A549 (cell line): ENCODE measurements around the gene PNPLA7.

Experiments used
- EP300 ChIP-seq, 2 experiments: fragments of >200 bp; sonication (Bioruptor Twin); formaldehyde crosslinking; IDR thresholded peaks; 2 replicates in 1 of 2; 3 replicates in 1 of 2; pipeline ENCODE4 v1.6.1; 2016 to 2017
- HDAC2 ChIP-seq: fragments of 200-600 bp; sonication (generic); IDR thresholded peaks from 2 replicates; pipeline ENCODE4 v1.6.1; 2016
- JUNB ChIP-seq: fragments of >200 bp; sonication (Bioruptor Twin); formaldehyde crosslinking; IDR thresholded peaks from 2 replicates; pipeline ENCODE4 v1.6.1; 2016
- KDM1A ChIP-seq: fragments of 200-600 bp; sonication (generic); IDR thresholded peaks from 2 replicates; pipeline ENCODE4 v1.6.1; 2016; ENCODE audit warnings: low read depth, mild to moderate bottlenecking
- MAZ ChIP-seq: fragments of 150-350 bp; IDR thresholded peaks from 2 replicates; pipeline ENCODE4 v1.6.1; 2014; ENCODE audit warnings: antibody characterized with exemption, low read depth, low read length, borderline replicate concordance
- POLR2A ChIP-seq: IDR thresholded peaks from 2 replicates; pipeline ENCODE4 v1.6.1; 2012; ENCODE audit warnings: mild to moderate bottlenecking, low read length
- SMC3 ChIP-seq: fragments of >200 bp; sonication (Bioruptor Twin); formaldehyde crosslinking; IDR thresholded peaks from 3 replicates; pipeline ENCODE4 v1.6.1; 2018; ENCODE audit warnings: inconsistent platforms
- ZSCAN20 ChIP-seq: fragments of 250-450 bp; sonication (Bioruptor Pico); IDR thresholded peaks from 2 replicates; pipeline ENCODE4 v1.8.0; 2022; ENCODE audit warnings: mild to moderate bottlenecking, moderate library complexity
- TF ChIP-seq, protein P1 (sequence below): fragments of >200 bp; sonication (Bioruptor Twin); formaldehyde crosslinking; IDR thresholded peaks from 3 replicates; pipeline ENCODE4 v1.5.1; 2016
- TF ChIP-seq, protein P2 (sequence below): fragments of 450-650 bp; IDR thresholded peaks from 2 replicates; pipeline ENCODE4 v1.6.1; 2014; ENCODE audit warnings: antibody characterized with exemption

DNA sequence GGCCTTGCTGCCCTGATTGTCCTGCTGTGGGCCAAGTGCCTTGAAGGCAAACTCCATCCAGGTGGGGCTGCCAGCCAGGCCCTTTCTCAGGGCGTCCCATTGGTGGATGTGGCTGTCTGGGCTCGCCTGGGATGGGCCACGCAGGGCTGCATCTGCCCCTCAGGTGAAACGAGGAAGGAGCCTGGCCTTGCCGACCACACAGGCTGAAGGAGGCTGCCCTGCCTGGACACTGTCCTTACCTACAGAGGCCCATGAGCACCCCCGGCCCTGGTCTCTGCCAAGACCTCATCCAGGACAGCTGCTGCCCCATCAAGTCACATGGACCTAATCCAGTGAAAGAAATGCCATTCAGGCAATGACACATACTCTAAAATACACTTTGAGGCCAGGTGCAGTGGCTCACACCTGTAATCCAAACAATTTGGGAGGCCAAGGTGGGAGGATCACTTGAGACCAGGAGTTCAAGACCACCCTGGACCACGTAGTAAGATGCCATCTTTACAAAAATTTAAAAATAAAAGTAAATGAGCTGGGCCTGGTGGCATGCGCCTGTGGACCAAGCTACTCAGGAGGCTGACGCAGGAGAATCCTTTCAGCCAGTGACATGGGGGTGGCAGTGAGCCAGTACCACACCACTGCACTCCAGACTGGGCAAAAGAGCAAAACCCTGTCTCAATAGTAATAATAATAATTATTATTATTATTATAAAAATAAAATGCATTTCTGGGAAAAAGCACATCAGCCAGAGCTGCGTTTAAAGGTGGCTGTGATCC lies 33.9 kb downstream of the PNPLA7 start:
- TF ChIP-seq, protein P1, sequence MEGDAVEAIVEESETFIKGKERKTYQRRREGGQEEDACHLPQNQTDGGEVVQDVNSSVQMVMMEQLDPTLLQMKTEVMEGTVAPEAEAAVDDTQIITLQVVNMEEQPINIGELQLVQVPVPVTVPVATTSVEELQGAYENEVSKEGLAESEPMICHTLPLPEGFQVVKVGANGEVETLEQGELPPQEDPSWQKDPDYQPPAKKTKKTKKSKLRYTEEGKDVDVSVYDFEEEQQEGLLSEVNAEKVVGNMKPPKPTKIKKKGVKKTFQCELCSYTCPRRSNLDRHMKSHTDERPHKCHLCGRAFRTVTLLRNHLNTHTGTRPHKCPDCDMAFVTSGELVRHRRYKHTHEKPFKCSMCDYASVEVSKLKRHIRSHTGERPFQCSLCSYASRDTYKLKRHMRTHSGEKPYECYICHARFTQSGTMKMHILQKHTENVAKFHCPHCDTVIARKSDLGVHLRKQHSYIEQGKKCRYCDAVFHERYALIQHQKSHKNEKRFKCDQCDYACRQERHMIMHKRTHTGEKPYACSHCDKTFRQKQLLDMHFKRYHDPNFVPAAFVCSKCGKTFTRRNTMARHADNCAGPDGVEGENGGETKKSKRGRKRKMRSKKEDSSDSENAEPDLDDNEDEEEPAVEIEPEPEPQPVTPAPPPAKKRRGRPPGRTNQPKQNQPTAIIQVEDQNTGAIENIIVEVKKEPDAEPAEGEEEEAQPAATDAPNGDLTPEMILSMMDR = no peak
- TF ChIP-seq KDM1A (no peak), JUNB (no peak), ZSCAN20 (CRISPR knock-in tag) (no peak), SMC3 (no peak), POLR2A (no peak), HDAC2 (no peak), MAZ (no peak), EP300 (IDR thresholded peaks at IDR 0.05) (no peak)
- TF ChIP-seq, protein P2, sequence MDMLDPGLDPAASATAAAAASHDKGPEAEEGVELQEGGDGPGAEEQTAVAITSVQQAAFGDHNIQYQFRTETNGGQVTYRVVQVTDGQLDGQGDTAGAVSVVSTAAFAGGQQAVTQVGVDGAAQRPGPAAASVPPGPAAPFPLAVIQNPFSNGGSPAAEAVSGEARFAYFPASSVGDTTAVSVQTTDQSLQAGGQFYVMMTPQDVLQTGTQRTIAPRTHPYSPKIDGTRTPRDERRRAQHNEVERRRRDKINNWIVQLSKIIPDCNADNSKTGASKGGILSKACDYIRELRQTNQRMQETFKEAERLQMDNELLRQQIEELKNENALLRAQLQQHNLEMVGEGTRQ = no peak
